ENCODE data around the gene FAM3B. TPM values are rescaled to one million over a fixed set of nuclear protein-coding genes. Genes with fewer than 3 reads are reported as not detected.

Gene FAM3B
- total RNA-seq, 4 donors from 2014 or later, result not detected

- in situ Hi-C loops (cut with MboI; ENCODE audit: low sequenced_read_pairs in 4 of 4), result no loop called here
- peaks cover 0 to 4% of the 10 kb centered on the region in 2 donors for H3K4me1 ChIP-seq
- H3K27me3 ChIP-seq, result no peaks in the 10 kb centered on the region
- no peak overlapping the region for H3K27ac ChIP-seq
- no peaks in the 10 kb centered on the region for H3K36me3 ChIP-seq
- intact Hi-C loops (cut with DNase I; ENCODE audit: low total_unique reads), result no loop called here
- no peak for TF ChIP-seq CTCF (IDR thresholded peaks at IDR 0.05 in 4 of 5, conservative IDR thresholded peaks at IDR 0.05 in 1 of 5)
- TF ChIP-seq POLR2A (IDR thresholded peaks at IDR 0.05), result no peak
- no peaks in the 10 kb centered on the region for H3K9me3 ChIP-seq
- DNase-seq (no peak), ATAC-seq (no peak)
- no peak overlapping the region for H3K4me3 ChIP-seq
Measured at GRCh38 chr21:41373763-41374162, 57.2 kb downstream of the FAM3B start.

DNA sequence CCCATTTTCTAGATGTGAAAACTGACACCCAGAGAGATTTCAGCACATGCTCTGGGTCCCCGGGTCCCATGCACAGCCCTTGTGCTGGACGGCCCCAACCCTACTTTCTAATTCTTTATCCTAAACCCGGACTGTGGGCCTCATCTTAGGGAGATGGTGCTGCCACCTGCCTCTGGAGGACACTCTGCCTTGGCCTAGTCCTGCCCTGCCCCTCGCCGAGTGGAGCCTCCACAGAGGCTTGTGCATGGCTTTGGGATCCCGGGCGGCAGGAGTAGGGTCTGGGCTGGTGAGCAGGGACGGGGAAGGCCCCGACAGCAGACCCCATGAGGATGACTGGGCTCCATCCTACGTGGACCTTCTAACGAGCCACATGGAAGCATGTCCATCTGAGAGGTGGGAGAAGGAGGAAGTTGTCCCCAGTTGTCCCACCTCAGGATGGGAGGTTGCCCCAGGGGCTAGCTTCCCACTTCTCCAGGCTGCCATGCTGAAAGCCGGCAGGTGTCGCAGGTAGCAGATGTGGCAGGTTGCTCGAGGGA lies 57.6 kb downstream of the FAM3B start:
- DNase-seq (no peak), ATAC-seq (no peak)
- Histone ChIP-seq H3K9me3 (no peaks in the 10 kb centered on the region), H3K4me3 (no peak overlapping the region), H3K27me3 (no peaks in the 10 kb centered on the region), H3K4me1 (no peaks in the 10 kb centered on the region), H3K27ac (no peak overlapping the region), H3K36me3 (no peaks in the 10 kb centered on the region)
- in situ Hi-C loops (cut with MboI; ENCODE audit: low sequenced_read_pairs in 4 of 4), result no loop called here
- intact Hi-C loops (cut with DNase I; ENCODE audit: low total_unique reads), result no loop called here
- TF ChIP-seq CTCF (IDR thresholded peaks at IDR 0.05 in 4 of 5, conservative IDR thresholded peaks at IDR 0.05 in 1 of 5) (no peak), POLR2A (IDR thresholded peaks at IDR 0.05) (no peak)

- no peak overlapping the region for H3K4me3 ChIP-seq
- ATAC-seq (no peak), DNase-seq (no peak)
- no peaks in the 10 kb centered on the region for H3K4me1 ChIP-seq
- no peaks in the 10 kb centered on the region for H3K9me3 ChIP-seq
- TF ChIP-seq CTCF (IDR thresholded peaks at IDR 0.05 in 4 of 5, conservative IDR thresholded peaks at IDR 0.05 in 1 of 5) (no peak), POLR2A (IDR thresholded peaks at IDR 0.05) (no peak)
- H3K27me3 ChIP-seq, result no peaks in the 10 kb centered on the region
- in situ Hi-C loops (cut with MboI; ENCODE audit: low sequenced_read_pairs in 4 of 4) (no loop called here), intact Hi-C loops (cut with DNase I; ENCODE audit: low total_unique reads) (no loop called here)
- H3K27ac ChIP-seq, result no peak overlapping the region
- H3K36me3 ChIP-seq, result no peaks in the 10 kb centered on the region
Measured at GRCh38 chr21:41374867-41375533, 58.4 kb downstream of the FAM3B start.

DNA sequence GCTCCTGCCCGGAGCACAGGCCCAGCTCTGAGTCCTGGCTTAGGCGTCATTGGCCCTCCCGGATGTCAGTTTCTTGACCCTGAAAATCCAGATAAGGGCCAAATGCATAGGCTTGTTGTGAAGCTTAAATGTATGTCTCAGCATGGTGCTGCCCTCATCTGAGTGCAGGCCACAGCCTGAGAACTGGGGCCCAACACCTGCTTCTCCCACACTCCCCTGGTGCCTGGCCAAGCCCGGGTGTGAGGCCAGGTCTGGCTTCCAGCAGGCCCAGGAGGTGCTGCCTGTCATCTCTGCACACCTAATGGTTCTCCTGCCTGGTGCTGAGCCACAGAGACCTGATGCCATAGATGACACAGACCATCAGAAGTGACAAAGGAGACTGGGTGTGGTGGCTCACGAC lies 59.3 kb downstream of the FAM3B start:
- no peak for DNase-seq
- Histone ChIP-seq H3K27me3 (no peaks in the 10 kb centered on the region), H3K4me1 (no peaks in the 10 kb centered on the region), H3K27ac (no peak overlapping the region), H3K9me3 (no peaks in the 10 kb centered on the region), H3K36me3 (no peaks in the 10 kb centered on the region), H3K4me3 (no peak overlapping the region)
- no peak for ATAC-seq
- in situ Hi-C loops (cut with MboI; ENCODE audit: low sequenced_read_pairs in 4 of 4) (no loop called here), intact Hi-C loops (cut with DNase I; ENCODE audit: low total_unique reads) (no loop called here)
- no peak for TF ChIP-seq CTCF (IDR thresholded peaks at IDR 0.05 in 4 of 5, conservative IDR thresholded peaks at IDR 0.05 in 1 of 5)
- TF ChIP-seq POLR2A (IDR thresholded peaks at IDR 0.05), result no peak

GRCh38 chr21:41377715-41378114 lies 61.1 kb downstream of the FAM3B start:
- H3K27me3 ChIP-seq, result no peaks in the 10 kb centered on the region
- ATAC-seq (no peak), DNase-seq (no peak)
- H3K9me3 ChIP-seq, result no peaks in the 10 kb centered on the region
- H3K27ac ChIP-seq, result no peak overlapping the region
- in situ Hi-C loops (cut with MboI; ENCODE audit: low sequenced_read_pairs in 4 of 4) (no loop called here), intact Hi-C loops (cut with DNase I; ENCODE audit: low total_unique reads) (no loop called here)
- H3K4me1 ChIP-seq, result no peaks in the 10 kb centered on the region
- no peaks in the 10 kb centered on the region for H3K36me3 ChIP-seq
- TF ChIP-seq CTCF (IDR thresholded peaks at IDR 0.05 in 4 of 5, conservative IDR thresholded peaks at IDR 0.05 in 1 of 5) (no peak), POLR2A (IDR thresholded peaks at IDR 0.05) (no peak)
- no peak overlapping the region for H3K4me3 ChIP-seq

Data from gastrocnemius medialis (tissue), 4 donors.